A673 (cell line): ENCODE data around the gene ZNF550.

ENCODE experiments used
- CTCF ChIP-seq: fragments of 300-800, 200-600 bp; sonication (generic); conservative IDR thresholded peaks from 2 replicates; pipeline ENCODE4 v1.5.1; 2017; ENCODE audit warnings: low read depth, mild to moderate bottlenecking, antibody characterized with exemption, low read length, moderate library complexity, mixed read lengths
- EZH2 ChIP-seq: fragments of 200-600 bp; sonication (generic); IDR thresholded peaks from 2 replicates; pipeline ENCODE4 v1.6.1; 2017; ENCODE audit warnings: borderline replicate concordance, low read depth, mild to moderate bottlenecking, mixed read lengths, antibody characterized with exemption, low read length; ENCODE audit not compliant: poor library complexity, severe bottlenecking

- TF ChIP-seq CTCF (no peak), EZH2 (no peak)
Measured at GRCh38 chr19:57576661-57577060, 17.0 kb upstream of the ZNF550 start.
